K562 (cell line): ENCODE data around the gene CMIP. TPM values are rescaled to one million over a fixed set of nuclear protein-coding genes. Genes with fewer than 3 reads are reported as not detected.

Experiments used
- BACH1 ChIP-seq: fragments of 200-800 bp; sonication (Bioruptor generic); IDR thresholded peaks from 2 replicates; pipeline ENCODE4 v1.6.1; 2016; ENCODE audit warnings: missing genetic modification characterization, missing compliant biosample characterization
- CHD2 ChIP-seq: IDR thresholded peaks from 2 replicates; pipeline ENCODE4 v1.6.1; 2011; ENCODE audit warnings: low read depth, low read length
- CXXC5 ChIP-seq: fragments of 250-450 bp; sonication (Bioruptor Pico); IDR thresholded peaks from 2 replicates; pipeline ENCODE4 v1.8.0; 2022; ENCODE audit warnings: inconsistent platforms, mild to moderate bottlenecking, moderate library complexity
- FOSL1 ChIP-seq: fragments of 200-800 bp; sonication (Bioruptor generic); conservative IDR thresholded peaks from 2 replicates; pipeline ENCODE4 v1.6.1; 2016; ENCODE audit warnings: missing genetic modification characterization, missing compliant biosample characterization
- NCOR1 ChIP-seq: fragments of 450-650 bp; IDR thresholded peaks from 2 replicates; pipeline ENCODE4 v1.6.1; 2016; ENCODE audit warnings: mild to moderate bottlenecking, moderate library complexity
- NFIC ChIP-seq: fragments of 450-650 bp; IDR thresholded peaks from 2 replicates; pipeline ENCODE4 v1.6.1; 2017; ENCODE audit warnings: mild to moderate bottlenecking, inconsistent platforms
- NFYB ChIP-seq: IDR thresholded peaks from 2 replicates; pipeline ENCODE4 v1.6.1; 2011; ENCODE audit warnings: mild to moderate bottlenecking, moderate library complexity; ENCODE audit not compliant: insufficient read length; ENCODE audit errors: extremely low read depth
- NRF1 ChIP-seq, 2 experiments: fragments of 450-650 bp; IDR thresholded peaks in 1 of 2; conservative IDR thresholded peaks in 1 of 2; 2 replicates each; pipeline ENCODE4 v1.6.1; 2014; ENCODE audit warnings: mild to moderate bottlenecking in 2 of 2
- RBM25 ChIP-seq: fragments of 200-400 bp; formaldehyde crosslinking; IDR thresholded peaks from 2 replicates; pipeline ENCODE4 v1.6.1; 2018; ENCODE audit warnings: low read length, low read depth, moderate library complexity; ENCODE audit not compliant: severe bottlenecking
- SMARCA4 ChIP-seq: fragments of 450-650 bp; IDR thresholded peaks from 2 replicates; pipeline ENCODE4 v1.6.1; 2016
- SNRNP70 ChIP-seq: fragments of 200-400 bp; formaldehyde crosslinking; optimal IDR thresholded peaks from 2 replicates; pipeline ENCODE3; 2017; ENCODE audit warnings: low read depth, low read length
- TCF7L2 ChIP-seq: fragments of 150-350 bp; IDR thresholded peaks from 2 replicates; pipeline ENCODE4 v1.6.1; 2016; ENCODE audit warnings: low read depth, mild to moderate bottlenecking, low read length, moderate library complexity
- ZNF197 ChIP-seq: fragments of 200-800 bp; sonication (Bioruptor generic); IDR thresholded peaks from 2 replicates; pipeline ENCODE4 v1.6.1; 2016; ENCODE audit warnings: low read depth, missing genetic modification characterization, missing compliant biosample characterization
- ZNF644 ChIP-seq: fragments of 200-800 bp; sonication (Bioruptor generic); IDR thresholded peaks from 2 replicates; pipeline ENCODE4 v1.6.1; 2016; ENCODE audit warnings: low read depth, missing genetic modification characterization, missing compliant biosample characterization
- polyA plus RNA-seq, 8 experiments: library from polyadenylated mRNA; depleted of rRNA in 4 of 8; stranded (reverse) in 5 of 8; unstranded in 3 of 8; fragments of >200 nt; fragmentation: Nextera tagmentation in 2 of 8; fragmentation: Illumina TruSeq in 1 of 8; extraction: Ambion mirVana in 2 of 8; extraction: Trizol in 1 of 8; gene quantifications; 2 replicates each; pipeline versions ENCODE4 v1.2.1 to v1.2.3, GENCODE V29; 2011 to 2014; ENCODE audit warnings: inconsistent platforms in 1 of 8, missing spikeins in 1 of 8
- total RNA-seq, 7 experiments: library from RNA; depleted of rRNA in 6 of 7; stranded (reverse); fragments of >200 nt in 6 of 7; fragmentation: Illumina TruSeq in 2 of 7; extraction: Trizol in 2 of 7; gene quantifications; 2 replicates each; pipeline versions ENCODE4 v1.2.1 to v1.2.3, GENCODE V29; 2011 to 2021; ENCODE audit warnings: low replicate concordance in 1 of 7
- TF ChIP-seq, protein P1 (sequence below): fragments of 250-450 bp; sonication (Bioruptor Pico); IDR thresholded peaks from 2 replicates; pipeline ENCODE4 v1.8.0; 2022; ENCODE audit warnings: inconsistent platforms
- TF ChIP-seq, protein P2 (sequence below): fragments of 250-450 bp; sonication (Bioruptor Pico); IDR thresholded peaks from 2 replicates; pipeline ENCODE4 v1.4.0; 2020
- TF ChIP-seq, protein P3 (sequence below): fragments of 450-650 bp; IDR thresholded peaks from 2 replicates; pipeline ENCODE4 v1.6.1; 2018; ENCODE audit not compliant: partially characterized antibody

The CMIP gene
- total and polyA plus RNA-seq, 9 of the 15 experiments (the other 6 are each of a cell fraction or from before 2014, with no cell fraction given) = 0.94 to 82.5 (median 10.3) TPM

DNA sequence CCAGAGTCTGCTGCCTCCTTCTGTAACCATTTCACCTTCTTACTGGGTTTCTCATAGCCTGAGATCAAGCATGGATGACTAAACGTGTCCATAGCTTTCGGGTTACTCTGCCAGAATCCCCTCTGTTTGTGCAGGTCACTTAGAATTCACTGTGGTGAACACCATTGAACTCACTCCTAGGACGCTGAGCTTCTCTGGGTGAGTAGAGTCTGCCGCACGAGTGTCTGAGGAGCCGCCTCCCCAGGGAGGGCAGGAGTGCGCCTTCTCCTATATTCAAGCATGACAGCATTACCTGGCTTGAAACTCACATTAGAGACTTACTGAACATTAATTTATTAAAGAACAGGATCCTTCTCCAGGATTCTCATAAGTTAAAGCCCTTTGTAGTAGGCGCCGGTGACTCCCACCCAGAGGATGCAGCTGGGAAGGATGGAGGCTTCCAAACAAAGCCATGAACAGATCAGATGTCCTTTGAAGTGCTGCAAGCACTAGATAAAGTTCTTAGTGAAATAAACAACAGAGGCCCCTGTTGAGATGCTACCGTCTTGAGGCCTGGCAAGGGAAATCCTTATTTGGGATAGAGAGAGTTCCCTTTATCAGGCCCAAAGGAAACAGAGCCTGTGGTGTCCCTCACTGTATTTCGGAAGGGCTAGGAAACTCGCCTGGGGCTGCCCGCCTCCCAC, 189.9 kb downstream of the CMIP start (continued):
- TF ChIP-seq, protein P1, sequence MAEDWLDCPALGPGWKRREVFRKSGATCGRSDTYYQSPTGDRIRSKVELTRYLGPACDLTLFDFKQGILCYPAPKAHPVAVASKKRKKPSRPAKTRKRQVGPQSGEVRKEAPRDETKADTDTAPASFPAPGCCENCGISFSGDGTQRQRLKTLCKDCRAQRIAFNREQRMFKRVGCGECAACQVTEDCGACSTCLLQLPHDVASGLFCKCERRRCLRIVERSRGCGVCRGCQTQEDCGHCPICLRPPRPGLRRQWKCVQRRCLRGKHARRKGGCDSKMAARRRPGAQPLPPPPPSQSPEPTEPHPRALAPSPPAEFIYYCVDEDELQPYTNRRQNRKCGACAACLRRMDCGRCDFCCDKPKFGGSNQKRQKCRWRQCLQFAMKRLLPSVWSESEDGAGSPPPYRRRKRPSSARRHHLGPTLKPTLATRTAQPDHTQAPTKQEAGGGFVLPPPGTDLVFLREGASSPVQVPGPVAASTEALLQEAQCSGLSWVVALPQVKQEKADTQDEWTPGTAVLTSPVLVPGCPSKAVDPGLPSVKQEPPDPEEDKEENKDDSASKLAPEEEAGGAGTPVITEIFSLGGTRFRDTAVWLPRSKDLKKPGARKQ (CRISPR knock-in tag) = 0 out of 2 replicates have a peak, but pooled peaks have one; percentile 62
- TF ChIP-seq TCF7L2 (peak; percentile 56), NRF1 (conservative IDR thresholded peaks at IDR 0.05 in 1 of 2, IDR thresholded peaks at IDR 0.05 in 1 of 2) (peak; percentile 10 to 20; a peak in 1 of 4 replicates), SNRNP70 (no peak), FOSL1 (peak; percentile 77), CXXC5 (CRISPR knock-in tag) (peak; percentile 56), CHD2 (no peak), BACH1 (tag) (peak; percentile 24; the same call in 1 of the 2 replicates), NFIC (0 out of 2 replicates have a peak, but pooled peaks have one; percentile 33), NCOR1 (peak; percentile 78), ZNF197 (peak; percentile 83; the same call in 1 of the 2 replicates), RBM25 (no peak), ZNF644 (tag) (peak; percentile 66; the same call in 1 of the 2 replicates), NFYB (no peak), SMARCA4 (peak; percentile 79; the same call in 1 of the 2 replicates)
- TF ChIP-seq, protein P2, sequence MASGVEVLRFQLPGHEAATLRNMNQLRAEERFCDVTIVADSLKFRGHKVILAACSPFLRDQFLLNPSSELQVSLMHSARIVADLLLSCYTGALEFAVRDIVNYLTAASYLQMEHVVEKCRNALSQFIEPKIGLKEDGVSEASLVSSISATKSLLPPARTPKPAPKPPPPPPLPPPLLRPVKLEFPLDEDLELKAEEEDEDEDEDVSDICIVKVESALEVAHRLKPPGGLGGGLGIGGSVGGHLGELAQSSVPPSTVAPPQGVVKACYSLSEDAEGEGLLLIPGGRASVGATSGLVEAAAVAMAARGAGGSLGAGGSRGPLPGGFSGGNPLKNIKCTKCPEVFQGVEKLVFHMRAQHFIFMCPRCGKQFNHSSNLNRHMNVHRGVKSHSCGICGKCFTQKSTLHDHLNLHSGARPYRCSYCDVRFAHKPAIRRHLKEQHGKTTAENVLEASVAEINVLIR = no peak
- TF ChIP-seq, protein P3, sequence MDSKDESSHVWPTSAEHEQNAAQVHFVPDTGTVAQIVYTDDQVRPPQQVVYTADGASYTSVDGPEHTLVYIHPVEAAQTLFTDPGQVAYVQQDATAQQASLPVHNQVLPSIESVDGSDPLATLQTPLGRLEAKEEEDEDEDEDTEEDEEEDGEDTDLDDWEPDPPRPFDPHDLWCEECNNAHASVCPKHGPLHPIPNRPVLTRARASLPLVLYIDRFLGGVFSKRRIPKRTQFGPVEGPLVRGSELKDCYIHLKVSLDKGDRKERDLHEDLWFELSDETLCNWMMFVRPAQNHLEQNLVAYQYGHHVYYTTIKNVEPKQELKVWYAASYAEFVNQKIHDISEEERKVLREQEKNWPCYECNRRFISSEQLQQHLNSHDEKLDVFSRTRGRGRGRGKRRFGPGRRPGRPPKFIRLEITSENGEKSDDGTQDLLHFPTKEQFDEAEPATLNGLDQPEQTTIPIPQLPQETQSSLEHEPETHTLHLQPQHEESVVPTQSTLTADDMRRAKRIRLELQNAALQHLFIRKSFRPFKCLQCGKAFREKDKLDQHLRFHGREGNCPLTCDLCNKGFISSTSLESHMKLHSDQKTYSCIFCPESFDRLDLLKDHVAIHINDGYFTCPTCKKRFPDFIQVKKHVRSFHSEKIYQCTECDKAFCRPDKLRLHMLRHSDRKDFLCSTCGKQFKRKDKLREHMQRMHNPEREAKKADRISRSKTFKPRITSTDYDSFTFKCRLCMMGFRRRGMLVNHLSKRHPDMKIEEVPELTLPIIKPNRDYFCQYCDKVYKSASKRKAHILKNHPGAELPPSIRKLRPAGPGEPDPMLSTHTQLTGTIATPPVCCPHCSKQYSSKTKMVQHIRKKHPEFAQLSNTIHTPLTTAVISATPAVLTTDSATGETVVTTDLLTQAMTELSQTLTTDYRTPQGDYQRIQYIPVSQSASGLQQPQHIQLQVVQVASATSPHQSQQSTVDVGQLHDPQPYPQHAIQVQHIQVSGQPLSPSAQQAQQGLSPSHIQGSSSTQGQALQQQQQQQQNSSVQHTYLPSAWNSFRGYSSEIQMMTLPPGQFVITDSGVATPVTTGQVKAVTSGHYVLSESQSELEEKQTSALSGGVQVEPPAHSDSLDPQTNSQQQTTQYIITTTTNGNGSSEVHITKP = peak; percentile 41
